Measurements from ENCODE around the gene LRCH1. TPM values are rescaled to one million over a fixed set of nuclear protein-coding genes. Genes with fewer than 3 reads are reported as not detected.

The LRCH1 gene
- polyA plus RNA-seq, 1 donor (not counting 4 experiments of a cell fraction or from before 2014, with no cell fraction given), result 16.2 TPM

- dilution Hi-C loops (cut with MboI; ENCODE audit: extremely low pct_ligation_motif_present, low sequenced_read_pairs), result no loop called here
Measured at GRCh38 chr13:46565808-46566750, 13.1 kb downstream of the LRCH1 start.

GRCh38 chr13:46567671-46568070 is 14.7 kb downstream of the LRCH1 start:
- H3K9ac ChIP-seq (ENCODE audit: control insufficient read depth, extremely low read depth, insufficient read depth, low read length), result no peak overlapping the region
- TF ChIP-seq EZH2 (IDR thresholded peaks at IDR 0.05; ENCODE audit: low read length), result no peak
- TF ChIP-seq CTCF (optimal IDR thresholded peaks at IDR 0.05 in 1 of 3, IDR thresholded peaks at IDR 0.05 in 1 of 3, conservative IDR thresholded peaks at IDR 0.05 in 1 of 3; ENCODE audit: extremely low read depth in 1 of 3, insufficient read depth in 2 of 3, low read length in 3 of 3), result no peak
- peaks cover 2 to 4% of the 10 kb centered on the region in 2 experiments for H3K36me3 ChIP-seq (ENCODE audit: control insufficient read depth in 2 of 2, extremely low read depth in 1 of 2, insufficient read depth in 2 of 2, low read length in 2 of 2)
- no peaks in the 10 kb centered on the region for H3K27me3 ChIP-seq (ENCODE audit: control insufficient read depth, extremely low read depth, insufficient read depth, low read length)
- no peak overlapping the region for H3K27ac ChIP-seq (ENCODE audit: control insufficient read depth, insufficient read depth, low read length)
- no peak for FAIRE-seq
- no peak overlapping the region for H3K4me3 ChIP-seq (ENCODE audit: control insufficient read depth in 2 of 3, extremely low read depth in 1 of 3, insufficient read depth in 2 of 3, low read depth in 1 of 3, low read length in 3 of 3)
- H3K9me3 ChIP-seq (ENCODE audit: control insufficient read depth, low read depth, low read length), result no peaks in the 10 kb centered on the region
- H2AFZ ChIP-seq (ENCODE audit: control insufficient read depth, low read length), result no peak overlapping the region
- DNase-seq (ENCODE audit: low read depth, low spot score), result no peak
- H3K9me1 ChIP-seq (ENCODE audit: control insufficient read depth, extremely low read depth, insufficient read depth, low read length), result no peaks in the 10 kb centered on the region
- H3K79me2 ChIP-seq (ENCODE audit: control insufficient read depth, insufficient read depth, low read length), result peaks cover 97% of the 10 kb centered on the region
- H3K4me2 ChIP-seq (ENCODE audit: control insufficient read depth, extremely low read depth, insufficient read depth, low read depth, low read length), result no peak overlapping the region
- dilution Hi-C loops (cut with MboI; ENCODE audit: extremely low pct_ligation_motif_present, low sequenced_read_pairs), result no loop called here
- H3K4me1 ChIP-seq (ENCODE audit: control insufficient read depth, extremely low read depth, insufficient read depth, low read length), result peaks cover 7% of the 10 kb centered on the region
- H4K20me1 ChIP-seq (ENCODE audit: control insufficient read depth, extremely low read depth, insufficient read depth, low read length), result peaks cover 13% of the 10 kb centered on the region

More at GRCh38 chr13:46565808-46566750, 13.1 kb downstream of the LRCH1 start:
- no peak for TF ChIP-seq EZH2 (IDR thresholded peaks at IDR 0.05; ENCODE audit: low read length)
- TF ChIP-seq CTCF (optimal IDR thresholded peaks at IDR 0.05 in 1 of 3, IDR thresholded peaks at IDR 0.05 in 1 of 3, conservative IDR thresholded peaks at IDR 0.05 in 1 of 3; ENCODE audit: extremely low read depth in 1 of 3, insufficient read depth in 2 of 3, low read length in 3 of 3), result no peak
- Histone ChIP-seq H3K36me3 (ENCODE audit: control insufficient read depth in 2 of 2, extremely low read depth in 1 of 2, insufficient read depth in 2 of 2, low read length in 2 of 2) (peaks cover 2 to 5% of the 10 kb centered on the region in 2 experiments), H3K27ac (ENCODE audit: control insufficient read depth, insufficient read depth, low read length) (no peak overlapping the region), H3K4me3 (ENCODE audit: control insufficient read depth in 2 of 3, extremely low read depth in 1 of 3, insufficient read depth in 2 of 3, low read depth in 1 of 3, low read length in 3 of 3) (no peak overlapping the region), H4K20me1 (ENCODE audit: control insufficient read depth, extremely low read depth, insufficient read depth, low read length) (peaks cover 21% of the 10 kb centered on the region), H3K27me3 (ENCODE audit: control insufficient read depth, extremely low read depth, insufficient read depth, low read length) (no peaks in the 10 kb centered on the region), H3K9me1 (ENCODE audit: control insufficient read depth, extremely low read depth, insufficient read depth, low read length) (no peaks in the 10 kb centered on the region), H3K4me2 (ENCODE audit: control insufficient read depth, extremely low read depth, insufficient read depth, low read depth, low read length) (no peak overlapping the region), H3K79me2 (ENCODE audit: control insufficient read depth, insufficient read depth, low read length) (peaks cover 98% of the 10 kb centered on the region), H3K4me1 (ENCODE audit: control insufficient read depth, extremely low read depth, insufficient read depth, low read length) (peaks cover 10% of the 10 kb centered on the region), H3K9ac (ENCODE audit: control insufficient read depth, extremely low read depth, insufficient read depth, low read length) (no peak overlapping the region), H3K9me3 (ENCODE audit: control insufficient read depth, low read depth, low read length) (no peaks in the 10 kb centered on the region), H2AFZ (ENCODE audit: control insufficient read depth, low read length) (no peak overlapping the region)
- FAIRE-seq (peak; percentile 17), DNase-seq (ENCODE audit: low read depth, low spot score) (no peak)
